ENCODE results near the gene CLK1. TPM values are rescaled to one million over a fixed set of nuclear protein-coding genes. Genes with fewer than 3 reads are reported as not detected.

Gene CLK1
- total and polyA plus RNA-seq, 3 experiments from 2014 or later: 44.8 to 114 (median 110) TPM

GRCh38 chr2:200863782-200864175, 679 bp downstream of the CLK1 start:
- peak in 2 of 5 donors; percentile 16 to 58 for DNase-seq

GRCh38 chr2:200862532-200863000, 1.9 kb downstream of the CLK1 start:
- Histone ChIP-seq H3K9me3 (ENCODE audit: low read length) (no peaks in the 10 kb centered on the region), H3K27me3 (ENCODE audit: insufficient read depth, low read length, poor library complexity, severe bottlenecking) (no peaks in the 10 kb centered on the region), H3K27ac (ENCODE audit: low read depth, low read length) (peak overlapping the region; percentile 100), H3K4me1 (ENCODE audit: insufficient read depth, low read length) (peaks cover 38% of the 10 kb centered on the region), H3K36me3 (ENCODE audit: insufficient read depth, low read length) (peaks cover 35% of the 10 kb centered on the region), H3K4me3 (ENCODE audit: low read length) (peak overlapping the region; percentile 100)
- Mint-ChIP-seq H3K9me3 (no peaks in the 10 kb centered on the region), H3K27ac (peak overlapping the region; percentile 92 to 100 (median 100)), H3K36me3 (peaks cover 36 to 73% (median 40%) of the 10 kb centered on the region in 3 donors), H3K27me3 (peaks cover 0 to 20% of the 10 kb centered on the region in 2 donors), H3K4me1 (peaks cover 51 to 59% (median 58%) of the 10 kb centered on the region in 3 donors), H3K4me3 (peak overlapping the region; percentile 92 to 99 (median 94))
- CTCF ChIA-PET: interaction anchor here (1.4 kb wide), 1 partner anchor 25 kb away, joined by 5 read pairs; no protein-coding TSS in a partner anchor
- DNase-seq: peak; percentile 30 to 78 (median 75)
- POLR2A ChIA-PET: interaction anchor here (3.2 kb wide), 1 partner anchor 149 kb away, joined by 26 read pairs; no protein-coding TSS in a partner anchor

More at GRCh38 chr2:200863782-200864175, 679 bp downstream of the CLK1 start:
- Mint-ChIP-seq H3K27me3 (peaks cover 0 to 20% of the 10 kb centered on the region in 2 donors), H3K4me3 (peak overlapping the region; percentile 92 to 99 (median 94)), H3K36me3 (peaks cover 26 to 62% (median 31%) of the 10 kb centered on the region in 3 donors), H3K4me1 (peaks cover 42 to 51% (median 49%) of the 10 kb centered on the region in 3 donors), H3K27ac (peak overlapping the region; percentile 92 to 100 (median 100)), H3K9me3 (no peaks in the 10 kb centered on the region)
- Histone ChIP-seq H3K4me1 (ENCODE audit: insufficient read depth, low read length) (peaks cover 30% of the 10 kb centered on the region), H3K27ac (ENCODE audit: low read depth, low read length) (peak overlapping the region; percentile 100), H3K36me3 (ENCODE audit: insufficient read depth, low read length) (peaks cover 23% of the 10 kb centered on the region), H3K9me3 (ENCODE audit: low read length) (no peaks in the 10 kb centered on the region), H3K4me3 (ENCODE audit: low read length) (peak overlapping the region; percentile 100), H3K27me3 (ENCODE audit: insufficient read depth, low read length, poor library complexity, severe bottlenecking) (no peaks in the 10 kb centered on the region)
- POLR2A ChIA-PET: interaction anchor here (0.5 to 3.2 kb wide), 24 partner anchors 9 to 587 kb away, joined by 3 to 90 read pairs (median 6); partner anchors contain the start of genes BZW1, CASP10, CASP8 and CFLAR
- CTCF ChIA-PET: interaction anchor here (0.6 to 2.2 kb wide), 13 partner anchors 15 to 369 kb away, joined by 3 to 15 read pairs (median 4); partner anchors contain the start of genes HYCC2, NDUFB3, NIF3L1 and ORC2

GRCh38 chr2:200861617-200862155, 2.8 kb downstream of the CLK1 start:
- Histone ChIP-seq H3K27ac (ENCODE audit: low read depth, low read length) (peak overlapping the region; percentile 100), H3K4me3 (ENCODE audit: low read length) (peak overlapping the region; percentile 100), H3K4me1 (ENCODE audit: insufficient read depth, low read length) (peaks cover 42% of the 10 kb centered on the region), H3K36me3 (ENCODE audit: insufficient read depth, low read length) (peaks cover 44% of the 10 kb centered on the region), H3K27me3 (ENCODE audit: insufficient read depth, low read length, poor library complexity, severe bottlenecking) (no peaks in the 10 kb centered on the region), H3K9me3 (ENCODE audit: low read length) (no peaks in the 10 kb centered on the region)
- Mint-ChIP-seq H3K4me3 (peak overlapping the region; percentile 92 to 99 (median 94)), H3K9me3 (no peaks in the 10 kb centered on the region), H3K27ac (peak overlapping the region; percentile 61 to 100 (median 100)), H3K4me1 (peaks cover 60 to 67% (median 66%) of the 10 kb centered on the region in 3 donors), H3K36me3 (peaks cover 39 to 77% (median 47%) of the 10 kb centered on the region in 3 donors), H3K27me3 (peaks cover 0 to 20% of the 10 kb centered on the region in 2 donors)
- POLR2A ChIA-PET: interaction anchor here (0.7 kb wide), 2 partner anchors 16 to 140 kb away, joined by 3 to 4 read pairs; no protein-coding TSS in a partner anchor
- CTCF ChIA-PET: interaction anchor here (0.7 kb wide), 1 partner anchor 207 kb away, joined by 3 read pairs; no protein-coding TSS in a partner anchor
- no peak for DNase-seq

- peaks cover 0 to 20% of the 10 kb centered on the region in 2 donors for H3K27me3 Mint-ChIP-seq
- DNase-seq: peak in 1 of 5 donors; percentile 24
- peak overlapping the region; percentile 62 to 93 (median 83) for H3K27ac Mint-ChIP-seq
- H3K36me3 ChIP-seq (ENCODE audit: insufficient read depth, low read length): peaks cover 55% of the 10 kb centered on the region
- H3K9me3 Mint-ChIP-seq: no peaks in the 10 kb centered on the region
- peaks cover 39 to 87% (median 52%) of the 10 kb centered on the region in 3 donors for H3K36me3 Mint-ChIP-seq
- H3K27ac ChIP-seq (ENCODE audit: low read depth, low read length): no peak overlapping the region
- H3K4me3 Mint-ChIP-seq: peak overlapping the region; percentile 84 to 99 (median 93)
- POLR2A ChIA-PET: interaction anchor here (0.6 kb wide), 1 partner anchor 8 kb away, joined by 3 read pairs; no protein-coding TSS in a partner anchor
- no peaks in the 10 kb centered on the region for H3K9me3 ChIP-seq (ENCODE audit: low read length)
- H3K4me1 Mint-ChIP-seq: peaks cover 65 to 71% (median 70%) of the 10 kb centered on the region in 3 donors
- no peaks in the 10 kb centered on the region for H3K27me3 ChIP-seq (ENCODE audit: insufficient read depth, low read length, poor library complexity, severe bottlenecking)
- H3K4me1 ChIP-seq (ENCODE audit: insufficient read depth, low read length): peaks cover 46% of the 10 kb centered on the region
- CTCF ChIA-PET: interaction anchor here (2.3 kb wide), 1 partner anchor 11 kb away, joined by 8 read pairs; no protein-coding TSS in a partner anchor
- peak overlapping the region; percentile 40 for H3K4me3 ChIP-seq (ENCODE audit: low read length)
These were observed 4.2 kb downstream of the CLK1 start for GRCh38 chr2:200860092-200860795.

GRCh38 chr2:200856806-200857205, 7.7 kb downstream of the CLK1 start:
- Histone ChIP-seq H3K36me3 (ENCODE audit: insufficient read depth, low read length) (peaks cover 86% of the 10 kb centered on the region), H3K9me3 (ENCODE audit: low read length) (no peaks in the 10 kb centered on the region), H3K27ac (ENCODE audit: low read depth, low read length) (no peak overlapping the region), H3K4me1 (ENCODE audit: insufficient read depth, low read length) (peaks cover 40% of the 10 kb centered on the region), H3K27me3 (ENCODE audit: insufficient read depth, low read length, poor library complexity, severe bottlenecking) (no peaks in the 10 kb centered on the region), H3K4me3 (ENCODE audit: low read length) (no peak overlapping the region)
- Mint-ChIP-seq H3K4me1 (peaks cover 55 to 68% (median 66%) of the 10 kb centered on the region in 3 donors), H3K9me3 (no peaks in the 10 kb centered on the region), H3K27ac (peak overlapping the region in 6 of 8 donors; percentile 33 to 76 (median 56)), H3K36me3 (peaks cover 47 to 93% (median 49%) of the 10 kb centered on the region in 3 donors), H3K27me3 (peaks cover 0 to 3% of the 10 kb centered on the region in 2 donors), H3K4me3 (peak overlapping the region in 3 of 7 donors; percentile 5 to 48 (median 22))
- no peak for DNase-seq
- ChIA-PET CTCF (no interaction called here), POLR2A (interaction anchor here (0.7 kb wide), 1 partner anchor 43 kb away, joined by 3 read pairs; no protein-coding TSS in a partner anchor)

GRCh38 chr2:200852605-200853004, 11.9 kb downstream of the CLK1 start:
- Mint-ChIP-seq H3K4me3 (no peak overlapping the region), H3K9me3 (no peaks in the 10 kb centered on the region), H3K36me3 (peaks cover 23 to 70% (median 29%) of the 10 kb centered on the region in 3 donors), H3K27ac (peak overlapping the region in 7 of 8 donors; percentile 13 to 89 (median 71)), H3K27me3 (peaks cover 0 to 2% of the 10 kb centered on the region in 2 donors), H3K4me1 (peaks cover 13 to 33% (median 32%) of the 10 kb centered on the region in 3 donors)
- Histone ChIP-seq H3K4me3 (ENCODE audit: low read length) (no peak overlapping the region), H3K27me3 (ENCODE audit: insufficient read depth, low read length, poor library complexity, severe bottlenecking) (no peaks in the 10 kb centered on the region), H3K36me3 (ENCODE audit: insufficient read depth, low read length) (peaks cover 60% of the 10 kb centered on the region), H3K27ac (ENCODE audit: low read depth, low read length) (no peak overlapping the region), H3K4me1 (ENCODE audit: insufficient read depth, low read length) (peaks cover 9% of the 10 kb centered on the region), H3K9me3 (ENCODE audit: low read length) (no peaks in the 10 kb centered on the region)
- CTCF ChIA-PET: interaction anchor here (0.7 kb wide), 1 partner anchor 139 kb away, joined by 3 read pairs; no protein-coding TSS in a partner anchor
- POLR2A ChIA-PET: interaction anchor here (1.3 kb wide), 1 partner anchor 12 kb away, joined by 7 read pairs; the partner anchor contains the start of gene CLK1
- no peak for DNase-seq

GRCh38 chr2:200851398-200852248, 12.8 kb downstream of the CLK1 start:
- peaks cover 20 to 60% (median 21%) of the 10 kb centered on the region in 3 donors for H3K36me3 Mint-ChIP-seq
- peaks cover 4% of the 10 kb centered on the region for H3K4me1 ChIP-seq (ENCODE audit: insufficient read depth, low read length)
- no peak for DNase-seq
- H3K27ac Mint-ChIP-seq: peak overlapping the region in 4 of 8 donors; percentile 47 to 89 (median 61)
- H3K27me3 Mint-ChIP-seq: peaks cover 0 to 2% of the 10 kb centered on the region in 2 donors
- H3K36me3 ChIP-seq (ENCODE audit: insufficient read depth, low read length): peaks cover 51% of the 10 kb centered on the region
- H3K27ac ChIP-seq (ENCODE audit: low read depth, low read length): no peak overlapping the region
- ChIA-PET CTCF (no interaction called here), POLR2A (interaction anchor here (0.5 to 1.1 kb wide), 2 partner anchors 10 to 13 kb away, joined by 3 to 4 read pairs; partner anchors contain the start of gene CLK1)
- no peak overlapping the region for H3K4me3 ChIP-seq (ENCODE audit: low read length)
- H3K9me3 Mint-ChIP-seq: no peaks in the 10 kb centered on the region
- peak overlapping the region in 1 of 7 donors; percentile 53 for H3K4me3 Mint-ChIP-seq
- no peaks in the 10 kb centered on the region for H3K9me3 ChIP-seq (ENCODE audit: low read length)
- peaks cover 5 to 24% (median 22%) of the 10 kb centered on the region in 3 donors for H3K4me1 Mint-ChIP-seq
- H3K27me3 ChIP-seq (ENCODE audit: insufficient read depth, low read length, poor library complexity, severe bottlenecking): no peaks in the 10 kb centered on the region
